GM18517 (cell line): ENCODE data around the gene RNF187.
A peak's percentile ranks its signal among the peaks of the same experiment; 100 is the strongest.

Source experiments
- ATAC-seq: cut with Tn5 transposase; IDR thresholded peaks from one replicate; pipeline ENCODE4 v1.9.1; 2021; ENCODE audit warnings: mild to moderate bottlenecking, moderate library complexity; ENCODE audit not compliant: unreplicated experiment

RNF187 gene

DNA sequence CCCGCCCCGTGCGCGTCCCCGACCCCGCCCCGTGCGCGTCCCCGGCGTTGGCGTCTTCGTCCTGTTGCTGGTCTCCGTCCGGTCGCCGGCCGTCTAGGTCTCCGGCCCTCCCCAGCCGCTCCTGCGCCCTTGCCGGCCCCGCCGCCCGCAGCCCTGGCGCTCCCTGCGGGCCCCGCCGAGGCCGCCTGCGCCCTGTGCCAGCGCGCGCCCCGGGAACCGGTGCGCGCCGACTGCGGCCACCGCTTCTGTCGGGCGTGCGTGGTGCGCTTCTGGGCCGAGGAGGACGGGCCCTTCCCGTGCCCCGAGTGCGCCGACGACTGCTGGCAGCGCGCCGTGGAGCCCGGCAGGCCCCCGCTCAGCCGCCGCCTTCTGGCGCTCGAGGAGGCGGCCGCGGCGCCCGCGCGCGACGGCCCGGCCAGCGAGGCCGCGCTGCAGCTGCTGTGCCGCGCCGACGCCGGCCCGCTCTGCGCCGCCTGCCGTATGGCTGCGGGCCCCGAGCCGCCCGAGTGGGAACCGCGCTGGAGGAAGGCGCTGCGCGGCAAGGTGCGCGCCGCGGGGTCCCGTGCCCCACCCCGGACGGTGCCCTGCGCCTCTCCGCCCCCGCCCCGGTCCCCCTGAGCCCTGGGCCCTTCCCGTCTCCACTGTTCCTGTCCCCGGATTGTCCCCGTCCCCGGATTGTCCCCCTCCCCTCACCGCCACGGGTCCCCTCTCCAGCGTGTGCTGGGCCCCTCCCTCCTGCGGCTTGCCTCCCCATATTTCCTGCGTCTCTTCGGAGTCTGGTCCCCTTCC is at the start of gene RNF187:
RNF187 (plus strand) TSS at position 47 of the 789 bp plus-strand sequence.
- peak; percentile 17 for ATAC-seq

GRCh38 chr1:228437424-228437962 is 49.7 kb upstream of the RNF187 start:
- no peak for ATAC-seq

DNA sequence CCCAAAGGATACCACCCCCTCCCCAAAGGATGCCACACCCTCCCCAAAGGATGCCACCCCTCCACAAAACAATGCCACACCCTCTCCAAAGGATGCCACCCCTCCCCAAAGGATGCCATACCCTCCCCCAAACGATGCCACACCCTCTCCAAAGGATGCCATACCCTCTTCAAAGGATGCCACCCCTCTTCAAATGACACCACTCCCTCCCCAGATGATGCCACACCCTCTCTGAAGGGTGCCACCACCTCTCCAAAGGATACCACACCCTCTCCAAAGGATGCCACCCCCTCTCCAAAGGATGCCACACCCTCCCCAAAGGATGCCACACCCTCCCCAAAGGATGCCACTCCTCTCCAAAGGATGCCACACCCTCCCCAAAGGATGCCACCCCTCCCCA is 48.9 kb upstream of the RNF187 start:
- ATAC-seq = no peak

- no peak for ATAC-seq
Observed at GRCh38 chr1:228440761-228441500, 46.3 kb upstream of the RNF187 start.

- ATAC-seq = no peak
Observed at GRCh38 chr1:228443395-228443794, 43.8 kb upstream of the RNF187 start.

- no peak for ATAC-seq
Observed at GRCh38 chr1:228445490-228445842, 41.7 kb upstream of the RNF187 start.

DNA sequence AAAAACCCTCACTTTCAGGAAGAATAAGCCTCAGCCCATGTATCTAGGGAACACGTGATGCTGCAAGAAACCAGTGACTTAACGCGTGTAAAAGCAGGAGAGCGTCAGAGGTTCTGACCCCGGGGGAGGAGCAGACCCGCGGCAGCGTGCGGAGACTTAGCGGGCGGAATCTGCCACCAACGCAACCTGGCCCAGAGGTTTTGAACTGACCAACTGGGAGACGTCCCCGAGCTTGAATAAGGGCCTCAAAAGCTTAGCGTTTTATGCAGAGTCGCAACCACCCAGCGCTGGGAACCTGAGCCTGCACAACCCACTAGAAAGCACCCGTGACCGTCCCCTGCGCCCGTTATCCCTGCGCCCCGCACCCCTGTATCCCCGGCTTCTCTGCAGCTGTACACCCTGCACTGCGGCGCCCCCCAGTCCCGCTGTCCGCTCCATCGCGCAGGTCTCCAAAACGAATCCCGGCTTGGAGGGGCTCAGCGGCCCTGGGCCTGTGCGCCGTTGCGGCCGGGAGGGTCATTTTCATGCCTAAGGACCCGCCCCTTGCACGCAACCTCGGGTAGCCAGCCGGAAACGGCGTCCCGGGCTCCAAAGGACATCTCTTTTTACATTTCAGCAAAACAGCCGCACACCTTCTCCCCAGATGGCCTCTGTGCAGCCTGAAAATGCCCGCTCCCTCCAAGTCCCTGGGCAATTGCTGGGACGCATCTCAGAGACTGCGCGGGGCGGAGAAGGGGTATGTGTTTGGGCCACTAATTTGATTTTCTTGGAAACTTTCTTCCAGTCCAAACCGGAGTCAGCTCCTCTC is 41.1 kb upstream of the RNF187 start:
- no peak for ATAC-seq

DNA sequence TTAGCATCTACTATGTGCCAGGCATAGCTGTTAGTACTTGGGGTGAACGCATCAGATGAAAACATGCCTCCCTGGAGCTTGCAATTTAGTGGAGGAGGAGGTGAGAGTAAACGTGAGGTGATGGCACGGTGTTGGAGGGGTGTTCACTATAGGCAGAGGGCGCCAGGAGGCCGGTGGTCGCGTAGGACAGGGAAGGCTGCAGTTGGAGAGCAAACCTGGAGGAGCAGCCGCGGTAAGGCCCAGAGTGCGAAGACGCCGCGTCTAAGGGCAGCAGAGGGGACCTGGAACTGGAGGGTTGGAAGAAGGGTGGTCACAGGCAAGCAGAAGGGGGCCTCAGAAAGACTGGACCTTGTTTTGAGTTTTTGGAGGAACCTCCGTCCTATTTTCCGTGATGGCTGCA is 40.3 kb upstream of the RNF187 start:
- no peak for ATAC-seq

- ATAC-seq = no peak
Observed at GRCh38 chr1:228448372-228448771, 38.8 kb upstream of the RNF187 start.

GRCh38 chr1:228450200-228450599 is 37.0 kb upstream of the RNF187 start:
- no peak for ATAC-seq

GRCh38 chr1:228452194-228453021 is 34.8 kb upstream of the RNF187 start:
- ATAC-seq = no peak

DNA sequence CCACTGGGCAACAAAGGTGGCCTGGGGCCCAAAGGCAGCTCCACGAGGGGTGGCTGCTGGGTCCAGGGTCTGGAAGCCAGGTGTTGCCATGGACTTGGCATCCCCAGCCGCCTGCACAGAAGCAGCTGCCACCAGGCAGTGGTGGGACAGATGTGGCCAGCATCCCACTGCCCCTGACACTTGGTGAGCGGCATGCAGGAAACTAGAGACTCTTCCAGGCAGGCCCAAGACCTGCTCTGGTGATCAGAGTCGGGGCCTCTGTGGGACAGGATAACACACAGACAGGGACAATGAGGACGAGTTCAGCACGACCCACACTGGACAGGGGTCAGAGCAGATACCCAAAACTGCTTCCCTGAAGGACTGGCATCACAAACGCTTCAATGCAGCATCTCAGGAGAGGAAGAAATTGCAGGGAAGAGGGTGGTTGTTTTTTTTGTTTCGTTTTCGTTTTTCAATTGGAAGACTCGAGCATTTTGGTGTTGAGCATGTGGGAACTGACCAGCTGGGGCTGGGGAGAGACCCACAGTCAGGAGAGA is 34.1 kb upstream of the RNF187 start:
- no peak for ATAC-seq

DNA sequence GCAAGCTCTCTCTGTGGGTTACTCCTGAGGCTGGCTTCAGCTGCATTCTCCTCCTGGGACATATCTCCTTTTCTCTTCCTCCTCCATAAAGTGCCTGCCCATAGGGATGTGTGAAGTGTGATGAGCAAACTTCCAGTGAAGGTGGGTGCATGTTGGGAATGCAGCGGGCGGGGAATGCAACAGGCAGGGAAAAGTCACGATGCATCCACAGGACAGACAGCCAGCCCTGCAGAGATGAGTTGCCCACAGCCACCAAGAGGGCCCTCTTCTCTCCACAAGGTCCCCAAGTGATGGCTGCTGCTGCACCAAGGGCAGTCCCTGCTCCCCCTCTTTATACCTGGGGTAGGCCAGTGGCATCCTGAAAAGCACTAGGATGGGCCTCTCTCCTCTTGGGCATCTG is 33.6 kb upstream of the RNF187 start:
- no peak for ATAC-seq

DNA sequence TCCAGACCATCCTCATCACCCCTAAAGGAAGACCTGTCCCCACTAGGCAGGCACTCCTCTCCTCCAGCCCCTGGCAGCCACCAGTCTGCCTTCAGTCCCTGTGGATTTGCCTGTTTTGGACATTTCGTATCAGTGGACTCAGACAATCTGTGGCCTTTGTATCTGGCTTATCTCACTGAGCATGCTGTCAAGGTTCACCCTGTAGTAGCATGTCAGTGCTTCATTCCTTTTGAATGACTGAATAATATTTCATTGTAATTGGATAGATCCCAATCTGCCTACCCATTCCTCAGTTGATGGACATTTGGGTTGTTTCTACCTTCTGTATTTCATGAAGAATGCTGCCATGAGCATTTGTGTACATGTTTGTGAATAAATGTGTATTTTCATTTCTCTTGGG is 32.9 kb upstream of the RNF187 start:
- no peak for ATAC-seq

GRCh38 chr1:228455715-228456114 is 31.5 kb upstream of the RNF187 start:
- no peak for ATAC-seq

- ATAC-seq = no peak
Observed at GRCh38 chr1:228456252-228457016, 30.7 kb upstream of the RNF187 start.

DNA sequence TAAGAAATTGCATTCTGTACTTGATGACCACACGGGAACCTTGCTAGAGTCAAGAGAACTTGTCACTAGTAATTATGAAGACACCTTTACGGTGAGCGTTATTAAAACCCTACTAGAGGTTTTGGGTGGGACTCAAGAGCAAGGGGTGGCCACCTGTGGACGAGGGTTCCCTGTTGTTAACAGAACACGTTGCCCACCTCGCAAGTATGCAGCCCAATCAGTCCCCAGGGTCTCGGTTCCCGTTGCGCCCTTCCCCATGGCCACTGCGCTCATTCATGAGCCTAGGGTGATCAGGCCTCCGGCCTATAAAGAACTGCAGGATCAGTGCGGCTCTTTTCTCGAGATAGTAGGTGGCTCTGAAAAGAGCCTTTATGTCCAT is 30.2 kb upstream of the RNF187 start:
- peak; percentile 1 for ATAC-seq

DNA sequence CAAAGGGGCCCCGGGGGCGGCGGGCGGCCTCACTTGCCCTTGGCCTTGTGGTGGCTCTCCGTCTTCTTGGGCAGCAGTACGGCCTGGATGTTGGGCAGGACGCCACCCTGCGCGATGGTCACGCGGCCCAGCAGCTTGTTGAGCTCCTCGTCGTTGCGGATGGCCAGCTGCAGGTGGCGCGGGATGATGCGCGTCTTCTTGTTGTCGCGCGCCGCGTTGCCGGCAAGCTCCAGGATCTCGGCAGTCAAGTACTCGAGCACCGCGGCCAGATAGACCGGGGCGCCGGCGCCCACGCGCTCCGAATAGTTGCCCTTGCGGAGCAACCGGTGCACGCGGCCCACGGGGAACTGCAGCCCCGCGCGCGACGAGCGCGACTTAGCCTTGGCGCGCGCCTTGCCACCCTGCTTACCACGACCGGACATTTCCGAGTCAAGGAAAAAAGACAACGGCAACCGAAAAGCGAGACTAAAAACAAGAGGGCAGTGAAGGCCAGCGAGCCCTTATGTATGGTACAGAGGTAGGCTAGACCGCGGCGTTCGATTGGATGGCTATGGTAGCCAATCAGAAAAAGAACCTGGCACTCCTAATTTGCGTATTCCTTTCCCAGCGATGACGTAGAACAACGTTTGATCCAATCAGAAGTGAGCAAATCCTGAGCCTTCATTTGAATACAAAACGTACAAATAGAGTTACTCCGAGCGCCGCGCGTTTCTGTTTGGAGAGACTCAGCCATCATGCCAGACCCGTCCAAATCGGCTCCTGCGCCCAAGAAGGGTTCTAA is 29.6 kb upstream of the RNF187 start:
- peak; percentile 92 for ATAC-seq
